Measurements from ENCODE around the gene ACTN1.
A peak's percentile ranks its signal among the peaks of the same experiment; 100 is the strongest.

The ACTN1 gene

DNA sequence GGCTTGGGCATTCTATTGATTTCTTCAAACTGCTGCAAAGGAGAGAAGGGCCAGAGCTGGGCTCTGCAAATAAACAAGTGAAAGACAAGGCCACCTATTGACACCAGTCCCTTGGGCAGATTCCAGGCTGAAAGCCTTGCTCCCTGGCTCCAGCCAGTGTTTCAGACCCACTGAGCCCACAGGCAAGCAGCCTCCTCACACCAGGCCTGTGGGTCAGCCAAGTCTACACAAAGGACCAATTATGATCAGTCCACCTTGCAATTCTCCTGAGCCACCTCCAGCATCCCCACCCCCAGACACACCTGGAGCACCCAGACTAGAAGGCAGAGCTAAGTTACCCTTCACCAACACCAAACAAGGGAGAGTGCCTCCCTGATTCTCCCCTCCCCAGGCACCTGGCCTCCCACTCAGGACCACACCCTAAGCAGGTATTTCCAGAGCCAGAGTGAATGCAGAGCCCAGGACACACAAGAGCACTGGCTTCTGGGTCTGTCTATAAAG, 13.8 kb downstream of the ACTN1 start:
- no peak overlapping the region for H3K4me3 ChIP-seq (ENCODE audit: control insufficient read depth, low read depth, low read length)
- no peak for DNase-seq (ENCODE audit: low read depth)
- no peak for TF ChIP-seq CTCF (conservative IDR thresholded peaks at IDR 0.05; ENCODE audit: control insufficient read depth, insufficient read depth, low read depth, low read length)

- no peak for TF ChIP-seq CTCF (conservative IDR thresholded peaks at IDR 0.05; ENCODE audit: control insufficient read depth, insufficient read depth, low read depth, low read length)
- no peak for DNase-seq (ENCODE audit: low read depth)
- no peak overlapping the region for H3K4me3 ChIP-seq (ENCODE audit: control insufficient read depth, low read depth, low read length)
Measured at GRCh38 chr14:68964300-68965093, 14.6 kb downstream of the ACTN1 start.

GRCh38 chr14:68962681-68963080, 16.4 kb downstream of the ACTN1 start:
- TF ChIP-seq CTCF (conservative IDR thresholded peaks at IDR 0.05; ENCODE audit: control insufficient read depth, insufficient read depth, low read depth, low read length): no peak
- DNase-seq (ENCODE audit: low read depth): no peak
- no peak overlapping the region for H3K4me3 ChIP-seq (ENCODE audit: control insufficient read depth, low read depth, low read length)

DNA sequence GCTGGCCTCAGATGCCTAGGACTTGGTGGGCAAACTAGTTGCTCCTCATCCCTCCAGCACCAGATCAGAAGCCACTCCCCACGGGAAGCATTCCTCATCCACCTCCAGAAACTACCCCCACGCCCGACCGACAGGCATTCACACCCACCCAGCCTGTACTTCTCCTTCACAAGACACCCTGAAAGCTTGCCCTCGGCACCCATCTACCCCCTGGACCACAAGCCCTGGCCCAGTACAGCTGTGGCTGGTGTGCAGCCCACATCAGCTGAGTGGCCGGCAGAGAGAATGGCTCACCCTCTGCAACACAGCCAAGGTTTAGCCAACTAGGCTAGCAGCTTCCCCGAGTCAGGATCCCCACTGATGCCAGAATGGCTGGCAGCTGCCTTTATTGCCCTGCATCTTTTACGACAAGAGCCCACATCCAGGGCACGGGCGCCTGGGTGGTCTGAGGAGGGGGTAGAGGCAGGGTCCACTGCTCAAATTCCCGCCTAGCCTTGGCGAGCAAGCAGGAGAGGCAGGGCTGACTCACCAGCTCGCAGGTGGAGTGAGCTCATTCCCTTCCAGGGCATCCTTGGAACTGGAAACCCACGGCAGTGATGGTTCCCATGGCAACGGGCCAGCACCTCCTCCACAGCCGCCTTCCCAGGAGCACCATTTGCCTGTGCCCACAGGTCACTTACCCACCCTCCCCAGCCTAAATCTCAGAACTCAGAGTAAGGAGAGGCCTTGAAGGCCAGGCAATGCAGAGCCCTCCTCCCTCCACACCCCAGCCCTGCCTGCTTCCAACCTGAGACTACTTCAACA, 17.1 kb downstream of the ACTN1 start:
- H3K4me3 ChIP-seq (ENCODE audit: control insufficient read depth, low read depth, low read length): no peak overlapping the region
- no peak for TF ChIP-seq CTCF (conservative IDR thresholded peaks at IDR 0.05; ENCODE audit: control insufficient read depth, insufficient read depth, low read depth, low read length)
- DNase-seq (ENCODE audit: low read depth): peak; percentile 70

- DNase-seq (ENCODE audit: low read depth): no peak
- H3K4me3 ChIP-seq (ENCODE audit: control insufficient read depth, low read depth, low read length): no peak overlapping the region
- TF ChIP-seq CTCF (conservative IDR thresholded peaks at IDR 0.05; ENCODE audit: control insufficient read depth, insufficient read depth, low read depth, low read length): no peak
Measured at GRCh38 chr14:68961361-68961760, 17.7 kb downstream of the ACTN1 start.

- no peak for DNase-seq (ENCODE audit: low read depth)
- TF ChIP-seq CTCF (conservative IDR thresholded peaks at IDR 0.05; ENCODE audit: control insufficient read depth, insufficient read depth, low read depth, low read length): no peak
- H3K4me3 ChIP-seq (ENCODE audit: control insufficient read depth, low read depth, low read length): no peak overlapping the region
Measured at GRCh38 chr14:68960123-68960522, 19.0 kb downstream of the ACTN1 start.

Data from fibroblast of mammary gland (primary cell).